ENCODE results near the gene PBRM1. TPM values are rescaled to one million over a fixed set of nuclear protein-coding genes. Genes with fewer than 3 reads are reported as not detected.

Gene PBRM1
- total and polyA plus RNA-seq, 2 donors (not counting 1 experiment from before 2014, with no cell fraction given): 16.8 to 85.9 TPM

- no peak for TF ChIP-seq CTCF (IDR thresholded peaks at IDR 0.05)
- TF ChIP-seq EZH2 (IDR thresholded peaks at IDR 0.05; ENCODE audit: borderline replicate concordance, insufficient read depth, low read depth, low read length, poor library complexity, severe bottlenecking): no peak
- Mint-ChIP-seq H3K27ac (no peak overlapping the region), H3K4me1 (no peaks in the 10 kb centered on the region), H3K9me3 (ENCODE audit: insufficient read depth) (no peaks in the 10 kb centered on the region), H3K27me3 (no peaks in the 10 kb centered on the region), H3K4me3 (no peak overlapping the region)
- H3K27ac ChIP-seq (ENCODE audit: low read length in 2 of 2): no peak overlapping the region
- no peaks in the 10 kb centered on the region for H4K20me1 ChIP-seq (ENCODE audit: control insufficient read depth, insufficient read depth, low read length, poor library complexity, severe bottlenecking)
- CTCF ChIA-PET: no interaction called here
- no peak overlapping the region for H3K9ac ChIP-seq (ENCODE audit: low read length)
- no peaks in the 10 kb centered on the region for H3K4me1 ChIP-seq (ENCODE audit: control insufficient read depth in 2 of 2, insufficient read depth in 2 of 2, low read length in 2 of 2)
- no peak overlapping the region for H2AFZ ChIP-seq (ENCODE audit: insufficient read depth, low read depth, low read length, poor library complexity, severe bottlenecking)
- ATAC-seq (ENCODE audit: low read depth) (no peak), DNase-seq (no peak)
- no peaks in the 10 kb centered on the region for H3K27me3 ChIP-seq (replicated peaks in 1 of 4; ENCODE audit: control extremely low read depth in 1 of 4, control insufficient read depth in 3 of 4, insufficient read depth in 4 of 4, low read length in 3 of 4)
- H3K9me3 ChIP-seq (ENCODE audit: control extremely low read depth in 1 of 3, control insufficient read depth in 2 of 3, insufficient read depth in 1 of 3, low read length in 2 of 3): no peaks in the 10 kb centered on the region
- H3K36me3 ChIP-seq (replicated peaks in 1 of 2; ENCODE audit: control extremely low read depth in 1 of 2, control insufficient read depth in 1 of 2, extremely low read depth in 1 of 2, insufficient read depth in 2 of 2, low read length in 1 of 2): no peaks in the 10 kb centered on the region
- intact Hi-C loops (cut with micrococcal nuclease): no loop called here
- POLR2A ChIA-PET: no interaction called here
- no peaks in the 10 kb centered on the region for H3K79me2 ChIP-seq (ENCODE audit: control insufficient read depth, insufficient read depth, low read length)
- no peak overlapping the region for H3K4me2 ChIP-seq (replicated peaks; ENCODE audit: low read depth, low read length, poor library complexity, severe bottlenecking)
- WGBS (ENCODE audit: insufficient coverage): 93% methylated on average over 22 of the region's 22 CpGs
- H3K4me3 ChIP-seq (ENCODE audit: control extremely low read depth in 1 of 5, extremely low read depth in 1 of 5, insufficient read depth in 1 of 5, low read depth in 2 of 5, low read length in 4 of 5): no peak overlapping the region
These were observed 166.1 kb downstream of the PBRM1 start for GRCh38 chr3:52519445-52520140.

- CTCF ChIA-PET: no interaction called here
- H2AFZ ChIP-seq (ENCODE audit: insufficient read depth, low read depth, low read length, poor library complexity, severe bottlenecking): no peak overlapping the region
- H3K4me2 ChIP-seq (replicated peaks; ENCODE audit: low read depth, low read length, poor library complexity, severe bottlenecking): no peak overlapping the region
These were observed 166.8 kb downstream of the PBRM1 start for GRCh38 chr3:52518723-52519444.

More at GRCh38 chr3:52518723-52519444, 166.8 kb downstream of the PBRM1 start:
- 91% methylated on average over 44 of the region's 50 CpGs for WGBS (ENCODE audit: insufficient coverage)
- POLR2A ChIA-PET: no interaction called here
- H3K9ac ChIP-seq (ENCODE audit: low read length): no peak overlapping the region
- TF ChIP-seq CTCF (IDR thresholded peaks at IDR 0.05) (no peak), EZH2 (IDR thresholded peaks at IDR 0.05; ENCODE audit: borderline replicate concordance, insufficient read depth, low read depth, low read length, poor library complexity, severe bottlenecking) (no peak)
- no peak overlapping the region for H3K4me3 ChIP-seq (ENCODE audit: control extremely low read depth in 1 of 5, extremely low read depth in 1 of 5, insufficient read depth in 1 of 5, low read depth in 2 of 5, low read length in 4 of 5)
- H3K79me2 ChIP-seq (ENCODE audit: control insufficient read depth, insufficient read depth, low read length): no peaks in the 10 kb centered on the region
- no peaks in the 10 kb centered on the region for H3K36me3 ChIP-seq (replicated peaks in 1 of 2; ENCODE audit: control extremely low read depth in 1 of 2, control insufficient read depth in 1 of 2, extremely low read depth in 1 of 2, insufficient read depth in 2 of 2, low read length in 1 of 2)
- Mint-ChIP-seq H3K4me1 (no peaks in the 10 kb centered on the region), H3K4me3 (no peak overlapping the region), H3K9me3 (ENCODE audit: insufficient read depth) (no peaks in the 10 kb centered on the region), H3K27ac (no peak overlapping the region), H3K27me3 (no peaks in the 10 kb centered on the region)
- ATAC-seq (ENCODE audit: low read depth) (no peak), DNase-seq (no peak)
- H4K20me1 ChIP-seq (ENCODE audit: control insufficient read depth, insufficient read depth, low read length, poor library complexity, severe bottlenecking): no peaks in the 10 kb centered on the region
- H3K27me3 ChIP-seq (replicated peaks in 1 of 4; ENCODE audit: control extremely low read depth in 1 of 4, control insufficient read depth in 3 of 4, insufficient read depth in 4 of 4, low read length in 3 of 4): no peaks in the 10 kb centered on the region
- intact Hi-C loops (cut with micrococcal nuclease): no loop called here
- H3K4me1 ChIP-seq (ENCODE audit: control insufficient read depth in 2 of 2, insufficient read depth in 2 of 2, low read length in 2 of 2): no peaks in the 10 kb centered on the region
- no peak overlapping the region for H3K27ac ChIP-seq (ENCODE audit: low read length in 2 of 2)
- H3K9me3 ChIP-seq (ENCODE audit: control extremely low read depth in 1 of 3, control insufficient read depth in 2 of 3, insufficient read depth in 1 of 3, low read length in 2 of 3): no peaks in the 10 kb centered on the region
